SU-DHL-6 (cell line): ENCODE data around the gene PDZD8.

ENCODE experiments used
- CTCF ChIP-seq: fragments of 200-600 bp; sonication (generic); IDR thresholded peaks from one replicate; pipeline ENCODE4 v1.5.1; 2017; ENCODE audit warnings: antibody characterized with exemption, mild to moderate bottlenecking, low read length, moderate library complexity; ENCODE audit not compliant: insufficient read depth, poor library complexity, severe bottlenecking
- EZH2phosphoT487 ChIP-seq: fragments of 200-600 bp; sonication (generic), shearing (Covaris generic); conservative IDR thresholded peaks from 2 replicates; pipeline ENCODE4 v1.6.1; 2018; ENCODE audit warnings: mild to moderate bottlenecking, antibody characterized with exemption, low read length, moderate library complexity, mixed read lengths

- TF ChIP-seq CTCF, result no peak
- TF ChIP-seq EZH2phosphoT487, result no peak
Measured at GRCh38 chr10:117254774-117255735, 120.2 kb downstream of the PDZD8 start.
